OCI-LY7 (cell line): ENCODE data around the gene BRSK2. TPM values are rescaled to one million over a fixed set of nuclear protein-coding genes. Genes with fewer than 3 reads are reported as not detected.
"Not testable (repeated sequence)": the region's sequence is repeated elsewhere in the genome, so short reads cannot be mapped to it uniquely, and the experiment has no call there.

Experiments used
- Bru-seq: library from RNA; stranded (reverse); fragments of 400-500 nt; gene quantifications from one replicate; lab custom pipeline; 2021; lab: Mats Ljungman, UMichigan
- BruChase-seq, 2 experiments: library from RNA; stranded (reverse); fragments of 400-500 nt; gene quantifications; one replicate each; lab custom pipeline; 2021; lab: Mats Ljungman, UMichigan
- BruUV-seq: library from RNA; stranded (reverse); fragments of 400-500 nt; replicated peaks from 2 replicates; lab custom pipeline; 2021; lab: Mats Ljungman, UMichigan
- CTCF ChIA-PET: fragments of 300-600 bp; sonication (Branson Sonifier 250); formaldehyde crosslinking; loops from one replicate; lab custom pipeline; 2022; ENCODE audit warnings: antibody characterized with exemption; ENCODE audit not compliant: unreplicated experiment; lab: Charles Lee
- POLR2A ChIA-PET: fragments of 300-600 bp; sonication (Branson Sonifier 250); formaldehyde crosslinking; loops from one replicate; lab custom pipeline; 2022; ENCODE audit warnings: antibody characterized with exemption; lab: Charles Lee
- DNase-seq: peaks from one replicate; pipeline ENCODE4 v3.0.0-alpha.2; 2015; ENCODE audit warnings: low spot score
- H2AFZ ChIP-seq: fragments of 200-600 bp; sonication (generic), shearing (Covaris generic); 2 replicates; pipeline ENCODE4 v1.6.1; 2014; ENCODE audit warnings: mild to moderate bottlenecking, antibody characterized with exemption, low read length, moderate library complexity
- H3K27ac ChIP-seq: fragments of 200-600 bp; sonication (generic); 2 replicates; pipeline ENCODE4 v1.5.1; 2014; ENCODE audit warnings: mixed run types, low read depth, mild to moderate bottlenecking, moderate library complexity, low read length, inconsistent platforms; ENCODE audit not compliant: poor library complexity, severe bottlenecking
- H3K36me3 ChIP-seq: fragments of 200-600 bp; sonication (generic); 2 replicates; pipeline ENCODE4 v1.6.1; 2014; ENCODE audit warnings: mild to moderate bottlenecking, antibody characterized with exemption, low read length, moderate library complexity, mixed read lengths; ENCODE audit not compliant: insufficient read depth
- H3K4me1 ChIP-seq: fragments of 200-600 bp; sonication (generic); 2 replicates; pipeline ENCODE4 v1.5.1; 2014; ENCODE audit warnings: mild to moderate bottlenecking, low read length; ENCODE audit not compliant: insufficient read depth, poor library complexity, severe bottlenecking
- H3K4me2 ChIP-seq: fragments of 200-600 bp; sonication (generic); 2 replicates; pipeline ENCODE4 v1.6.1; 2014; ENCODE audit warnings: mild to moderate bottlenecking, low read length
- H3K4me3 ChIP-seq: fragments of 200-600 bp; sonication (generic); 2 replicates; pipeline ENCODE4 v1.5.1; 2014; ENCODE audit warnings: mild to moderate bottlenecking, low read depth, low read length; ENCODE audit not compliant: poor library complexity, severe bottlenecking
- H3K79me2 ChIP-seq: fragments of 200-600 bp; sonication (generic); 2 replicates; pipeline ENCODE4 v1.6.1; 2016; ENCODE audit warnings: low read depth, mild to moderate bottlenecking, low read length, moderate library complexity, mixed read lengths; ENCODE audit not compliant: insufficient read depth
- H3K9me2 ChIP-seq: fragments of 200-600 bp; sonication (generic); 2 replicates; pipeline ENCODE4 v1.6.1; 2016; ENCODE audit warnings: mild to moderate bottlenecking, low read length, mixed read lengths; ENCODE audit not compliant: insufficient read depth
- H3K9me3 ChIP-seq: fragments of 200-600 bp; sonication (generic); 2 replicates; pipeline ENCODE4 v1.6.1; 2014; ENCODE audit warnings: mild to moderate bottlenecking, mixed run types, low read length, mixed read lengths
- H4K20me1 ChIP-seq: fragments of 200-600 bp; sonication (generic); 2 replicates; pipeline ENCODE4 v1.6.1; 2014; ENCODE audit warnings: mild to moderate bottlenecking, antibody characterized with exemption, low read length, moderate library complexity, mixed read lengths; ENCODE audit not compliant: insufficient read depth
- EZH2phosphoT487 ChIP-seq: fragments of 200-600 bp; sonication (generic); IDR thresholded peaks from 2 replicates; pipeline ENCODE4 v1.6.1; 2018; ENCODE audit warnings: low read depth, borderline replicate concordance, mild to moderate bottlenecking, mixed run types, antibody characterized with exemption, low read length, moderate library complexity, mixed read lengths
- intact Hi-C: fragments of 100-400 bp; cut with micrococcal nuclease; formaldehyde crosslinking; loops from one replicate; pipeline ENCODE4 v1.10.0; 2022; ENCODE audit not compliant: unreplicated experiment
- long read RNA-seq: library from polyadenylated mRNA; stranded (forward); transcript quantifications from one replicate; pipeline ENCODE4 v2.0.0, GENCODE V29; 2022
- total RNA-seq, 2 experiments: library from RNA; depleted of rRNA in 1 of 2; stranded (reverse); fragments of >200 nt in 1 of 2; shearing (Covaris generic) in 1 of 2; gene quantifications; 2 replicates each; pipeline ENCODE4 v1.2.3, GENCODE V29; 2014 to 2022
- TF ChIP-seq, protein P1 (sequence below): fragments of 200-600 bp; sonication (generic); conservative IDR thresholded peaks from 2 replicates; pipeline ENCODE4 v1.5.1; 2014; ENCODE audit warnings: mild to moderate bottlenecking, antibody characterized with exemption, low read length, moderate library complexity, mixed read lengths

The BRSK2 gene
- not detected in 2 replicates for total RNA-seq (2014; rRNA removed; shearing (Covaris generic))
- not detected in 2 replicates for total RNA-seq (2022)
- Bru-seq, nascent RNA = percentile 2 among the genes with signal in this experiment
- BruChase-seq, experiment 1, labeled RNA remaining after a 6-hour chase = percentile 8 among the genes with signal in this experiment
- BruChase-seq, experiment 2, labeled RNA remaining after a 2-hour chase = not detected
- long read RNA-seq = 0 reads

DNA sequence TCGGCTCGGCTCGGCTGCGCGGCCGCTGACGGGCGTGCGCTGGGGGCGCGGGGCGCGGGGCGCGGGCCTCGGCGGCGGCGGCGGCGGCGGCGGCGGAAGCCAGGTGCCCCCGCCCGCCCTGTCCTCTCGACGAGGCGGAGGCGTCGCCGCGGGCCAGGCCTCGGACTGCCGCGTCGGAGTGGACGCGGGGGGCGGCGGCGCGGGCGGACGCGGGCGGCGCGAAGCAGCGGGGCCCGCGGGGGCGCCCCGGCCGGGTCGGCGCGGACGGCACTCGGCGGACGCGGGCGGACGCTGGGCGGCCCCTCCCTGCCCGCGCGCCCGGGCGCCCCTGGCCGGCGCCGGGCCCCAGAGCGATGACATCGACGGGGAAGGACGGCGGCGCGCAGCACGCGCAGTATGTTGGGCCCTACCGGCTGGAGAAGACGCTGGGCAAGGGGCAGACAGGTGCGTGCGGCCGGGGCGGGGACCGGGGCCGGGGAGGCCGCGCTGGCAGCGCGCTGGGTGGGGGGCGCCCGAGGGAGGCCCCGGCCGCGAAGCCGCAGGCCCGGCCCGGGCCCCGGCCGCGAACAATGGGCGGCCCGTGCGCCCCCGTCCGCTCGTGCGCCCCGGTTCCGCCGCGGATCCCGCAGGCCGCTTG, at the start of gene BRSK2:
BRSK2 (plus strand) TSS at position 3 of the 637 bp plus-strand sequence; CDS start at position 354, 351 bp downstream.
- H3K9me3 ChIP-seq = no peaks in the 10 kb centered on the region
- peak within 1 kb of the TSS; percentile 35; the same call in 1 of the 2 replicates for H3K4me2 ChIP-seq
- no peak within 1 kb of the TSS for H3K27ac ChIP-seq
- H3K4me1 ChIP-seq = no peaks in the 10 kb centered on the region
- TF ChIP-seq, protein P1, sequence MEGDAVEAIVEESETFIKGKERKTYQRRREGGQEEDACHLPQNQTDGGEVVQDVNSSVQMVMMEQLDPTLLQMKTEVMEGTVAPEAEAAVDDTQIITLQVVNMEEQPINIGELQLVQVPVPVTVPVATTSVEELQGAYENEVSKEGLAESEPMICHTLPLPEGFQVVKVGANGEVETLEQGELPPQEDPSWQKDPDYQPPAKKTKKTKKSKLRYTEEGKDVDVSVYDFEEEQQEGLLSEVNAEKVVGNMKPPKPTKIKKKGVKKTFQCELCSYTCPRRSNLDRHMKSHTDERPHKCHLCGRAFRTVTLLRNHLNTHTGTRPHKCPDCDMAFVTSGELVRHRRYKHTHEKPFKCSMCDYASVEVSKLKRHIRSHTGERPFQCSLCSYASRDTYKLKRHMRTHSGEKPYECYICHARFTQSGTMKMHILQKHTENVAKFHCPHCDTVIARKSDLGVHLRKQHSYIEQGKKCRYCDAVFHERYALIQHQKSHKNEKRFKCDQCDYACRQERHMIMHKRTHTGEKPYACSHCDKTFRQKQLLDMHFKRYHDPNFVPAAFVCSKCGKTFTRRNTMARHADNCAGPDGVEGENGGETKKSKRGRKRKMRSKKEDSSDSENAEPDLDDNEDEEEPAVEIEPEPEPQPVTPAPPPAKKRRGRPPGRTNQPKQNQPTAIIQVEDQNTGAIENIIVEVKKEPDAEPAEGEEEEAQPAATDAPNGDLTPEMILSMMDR = no peak
- TF ChIP-seq EZH2phosphoT487 = no peak
- H3K36me3 ChIP-seq = no peaks in the 10 kb centered on the region
- intact Hi-C loops = no loop called here
- no peaks in the 10 kb centered on the region for H4K20me1 ChIP-seq
- DNase-seq = no peak
- ChIA-PET CTCF (no interaction called here), POLR2A (no interaction called here)
- no peak within 1 kb of the TSS for H2AFZ ChIP-seq
- no TSS peak for BruUV-seq
- no peaks in the 10 kb centered on the region for H3K9me2 ChIP-seq
- H3K4me3 ChIP-seq = no peak within 1 kb of the TSS
- H3K79me2 ChIP-seq = no peaks in the 10 kb centered on the region

GRCh38 chr11:1340111-1340510, 49.6 kb upstream of the BRSK2 start:
- Histone ChIP-seq H3K36me3 (no peaks in the 10 kb centered on the region), H3K27ac (no peak overlapping the region), H3K79me2 (no peaks in the 10 kb centered on the region), H4K20me1 (no peaks in the 10 kb centered on the region), H3K4me3 (no peak overlapping the region), H2AFZ (no peak overlapping the region), H3K4me2 (no peak overlapping the region), H3K9me2 (no peaks in the 10 kb centered on the region), H3K9me3 (no peaks in the 10 kb centered on the region), H3K4me1 (peaks cover 9% of the 10 kb centered on the region)
- no peak for TF ChIP-seq EZH2phosphoT487
- TF ChIP-seq, protein P1 = no peak
- DNase-seq = no peak
- POLR2A ChIA-PET = no interaction called here
- intact Hi-C loops = no loop called here
- CTCF ChIA-PET = no interaction called here
- no TSS peak for BruUV-seq

DNA sequence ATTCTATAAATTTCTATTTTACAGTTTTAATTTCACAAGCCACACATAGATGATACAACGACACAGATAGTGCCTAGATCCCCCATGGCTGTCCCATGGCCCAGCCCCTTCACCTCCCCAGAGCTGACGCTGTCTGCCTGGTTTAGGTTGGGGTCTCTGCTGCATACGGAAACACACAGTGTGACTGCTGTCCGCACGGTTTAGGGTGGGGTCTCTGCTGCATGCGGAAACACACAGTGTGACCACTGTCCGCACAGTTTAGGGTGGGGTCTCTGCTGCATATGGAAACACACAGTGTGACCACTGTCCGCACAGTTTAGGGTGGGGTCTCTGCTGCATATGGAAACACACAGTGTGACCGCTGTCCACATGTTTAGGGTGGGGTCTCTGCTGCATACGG, 48.5 kb upstream of the BRSK2 start:
- POLR2A ChIA-PET = not testable (repeated sequence)

More for the DNA sequence above, 48.5 kb upstream of the BRSK2 start:
- H3K4me3 ChIP-seq, H3K36me3 ChIP-seq, H4K20me1 ChIP-seq, H3K79me2 ChIP-seq, H3K4me2 ChIP-seq, DNase-seq, H3K9me2 ChIP-seq, CTCF ChIA-PET, H3K4me1 ChIP-seq, BruUV-seq, H3K27ac ChIP-seq, H2AFZ ChIP-seq, H3K9me3 ChIP-seq, intact Hi-C loops: not testable (repeated sequence)
